Measurements from ENCODE around the gene ASAP2.

ASAP2 gene

GRCh38 chr2:9308186-9308955 is 101.8 kb downstream of the ASAP2 start:
- H3K9me3 ChIP-seq (ENCODE audit: low read length): no peaks in the 10 kb centered on the region
- H3F3A ChIP-seq (ENCODE audit: insufficient read depth, low read length): no peaks in the 10 kb centered on the region
- H3K9me2 ChIP-seq (ENCODE audit: low read depth, low read length): no peaks in the 10 kb centered on the region
- no peak overlapping the region for H2AFZ ChIP-seq (ENCODE audit: low read length)
- H3K4me1 ChIP-seq (ENCODE audit: insufficient read depth, low read length, severe bottlenecking): no peaks in the 10 kb centered on the region
- H3K27ac ChIP-seq (ENCODE audit: low read depth, low read length, poor library complexity, severe bottlenecking): no peak overlapping the region
- TF ChIP-seq EZH2 (IDR thresholded peaks at IDR 0.05; ENCODE audit: borderline replicate concordance, low read length): no peak
- TF ChIP-seq, protein P1, sequence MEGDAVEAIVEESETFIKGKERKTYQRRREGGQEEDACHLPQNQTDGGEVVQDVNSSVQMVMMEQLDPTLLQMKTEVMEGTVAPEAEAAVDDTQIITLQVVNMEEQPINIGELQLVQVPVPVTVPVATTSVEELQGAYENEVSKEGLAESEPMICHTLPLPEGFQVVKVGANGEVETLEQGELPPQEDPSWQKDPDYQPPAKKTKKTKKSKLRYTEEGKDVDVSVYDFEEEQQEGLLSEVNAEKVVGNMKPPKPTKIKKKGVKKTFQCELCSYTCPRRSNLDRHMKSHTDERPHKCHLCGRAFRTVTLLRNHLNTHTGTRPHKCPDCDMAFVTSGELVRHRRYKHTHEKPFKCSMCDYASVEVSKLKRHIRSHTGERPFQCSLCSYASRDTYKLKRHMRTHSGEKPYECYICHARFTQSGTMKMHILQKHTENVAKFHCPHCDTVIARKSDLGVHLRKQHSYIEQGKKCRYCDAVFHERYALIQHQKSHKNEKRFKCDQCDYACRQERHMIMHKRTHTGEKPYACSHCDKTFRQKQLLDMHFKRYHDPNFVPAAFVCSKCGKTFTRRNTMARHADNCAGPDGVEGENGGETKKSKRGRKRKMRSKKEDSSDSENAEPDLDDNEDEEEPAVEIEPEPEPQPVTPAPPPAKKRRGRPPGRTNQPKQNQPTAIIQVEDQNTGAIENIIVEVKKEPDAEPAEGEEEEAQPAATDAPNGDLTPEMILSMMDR (IDR thresholded peaks at IDR 0.05; ENCODE audit: low read length): no peak
- H3K4me3 ChIP-seq (ENCODE audit: low read depth, low read length, poor library complexity, severe bottlenecking): no peak overlapping the region
- H3K27me3 ChIP-seq (ENCODE audit: insufficient read depth, low read length): peaks cover 4% of the 10 kb centered on the region; the same call in 1 of the 2 replicates
- no peaks in the 10 kb centered on the region for H3K79me2 ChIP-seq (ENCODE audit: insufficient read depth, low read length)
- H3K4me2 ChIP-seq (ENCODE audit: low read length): no peak overlapping the region
- H3K9ac ChIP-seq (ENCODE audit: low read length): no peak overlapping the region
- H4K20me1 ChIP-seq (ENCODE audit: insufficient read depth, low read length): no peaks in the 10 kb centered on the region
- H3K36me3 ChIP-seq (ENCODE audit: insufficient read depth, low read length): no peaks in the 10 kb centered on the region

- no peak overlapping the region for H2AFZ ChIP-seq (ENCODE audit: low read length)
- TF ChIP-seq EZH2 (IDR thresholded peaks at IDR 0.05; ENCODE audit: borderline replicate concordance, low read length): no peak
- TF ChIP-seq, protein P1 (IDR thresholded peaks at IDR 0.05; ENCODE audit: low read length): no peak
- no peaks in the 10 kb centered on the region for H3K79me2 ChIP-seq (ENCODE audit: insufficient read depth, low read length)
- no peaks in the 10 kb centered on the region for H3F3A ChIP-seq (ENCODE audit: insufficient read depth, low read length)
- H3K4me3 ChIP-seq (ENCODE audit: low read depth, low read length, poor library complexity, severe bottlenecking): no peak overlapping the region
- no peak overlapping the region for H3K4me2 ChIP-seq (ENCODE audit: low read length)
- no peaks in the 10 kb centered on the region for H4K20me1 ChIP-seq (ENCODE audit: insufficient read depth, low read length)
- H3K9me3 ChIP-seq (ENCODE audit: low read length): no peaks in the 10 kb centered on the region
- H3K36me3 ChIP-seq (ENCODE audit: insufficient read depth, low read length): no peaks in the 10 kb centered on the region
- H3K9me2 ChIP-seq (ENCODE audit: low read depth, low read length): no peaks in the 10 kb centered on the region
- H3K4me1 ChIP-seq (ENCODE audit: insufficient read depth, low read length, severe bottlenecking): no peaks in the 10 kb centered on the region
- H3K27ac ChIP-seq (ENCODE audit: low read depth, low read length, poor library complexity, severe bottlenecking): no peak overlapping the region
- H3K27me3 ChIP-seq (ENCODE audit: insufficient read depth, low read length): peaks cover 4% of the 10 kb centered on the region; the same call in 1 of the 2 replicates
- H3K9ac ChIP-seq (ENCODE audit: low read length): no peak overlapping the region
Measured at GRCh38 chr2:9309147-9309546, 102.5 kb downstream of the ASAP2 start.

DNA sequence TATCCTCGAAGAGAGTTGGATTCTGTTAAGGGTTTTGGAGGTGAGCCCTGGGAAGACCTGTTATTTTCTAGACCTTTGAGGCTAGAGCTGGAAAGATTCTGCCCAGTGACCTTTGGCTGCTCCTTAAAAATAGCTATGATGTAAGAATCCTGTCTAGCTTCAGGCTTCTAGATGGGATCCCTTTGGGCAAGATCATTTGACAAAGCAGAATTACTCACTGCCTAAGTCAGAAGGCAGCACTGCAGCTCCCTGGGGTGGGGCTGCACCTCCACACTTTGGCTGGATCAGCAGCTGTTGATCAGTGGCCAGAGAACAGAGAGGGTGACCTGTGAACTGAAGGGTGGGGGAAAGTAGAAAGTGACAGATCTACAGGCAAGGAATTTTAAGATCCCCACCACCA is 103.8 kb downstream of the ASAP2 start:
- H3K9me2 ChIP-seq (ENCODE audit: low read depth, low read length): no peaks in the 10 kb centered on the region
- H3K9me3 ChIP-seq (ENCODE audit: low read length): no peaks in the 10 kb centered on the region
- peaks cover 4% of the 10 kb centered on the region; the same call in 1 of the 2 replicates for H3K27me3 ChIP-seq (ENCODE audit: insufficient read depth, low read length)
- no peak for TF ChIP-seq EZH2 (IDR thresholded peaks at IDR 0.05; ENCODE audit: borderline replicate concordance, low read length)
- TF ChIP-seq, protein P1 (IDR thresholded peaks at IDR 0.05; ENCODE audit: low read length): no peak
- H3K9ac ChIP-seq (ENCODE audit: low read length): no peak overlapping the region
- no peaks in the 10 kb centered on the region for H3K36me3 ChIP-seq (ENCODE audit: insufficient read depth, low read length)
- H3K4me1 ChIP-seq (ENCODE audit: insufficient read depth, low read length, severe bottlenecking): no peaks in the 10 kb centered on the region
- H3K79me2 ChIP-seq (ENCODE audit: insufficient read depth, low read length): no peaks in the 10 kb centered on the region
- H2AFZ ChIP-seq (ENCODE audit: low read length): no peak overlapping the region
- H3F3A ChIP-seq (ENCODE audit: insufficient read depth, low read length): no peaks in the 10 kb centered on the region
- H3K4me2 ChIP-seq (ENCODE audit: low read length): no peak overlapping the region
- no peak overlapping the region for H3K27ac ChIP-seq (ENCODE audit: low read depth, low read length, poor library complexity, severe bottlenecking)
- H3K4me3 ChIP-seq (ENCODE audit: low read depth, low read length, poor library complexity, severe bottlenecking): no peak overlapping the region
- H4K20me1 ChIP-seq (ENCODE audit: insufficient read depth, low read length): no peaks in the 10 kb centered on the region
